HUES64 (cell line): Measurements from ENCODE around the gene HCFC1R1.

Experiments used
- H3K27ac ChIP-seq: 2 replicates; pipeline ENCODE4 v1.7.0; 2013; ENCODE audit warnings: low read depth, low read length, inconsistent platforms
- H3K27me3 ChIP-seq: 2 replicates; pipeline ENCODE4 v1.6.1; 2013; ENCODE audit warnings: mild to moderate bottlenecking, low read length; ENCODE audit not compliant: insufficient read depth
- H3K36me3 ChIP-seq: 2 replicates; pipeline ENCODE4 v1.6.1; 2013; ENCODE audit warnings: mild to moderate bottlenecking, low read length; ENCODE audit not compliant: insufficient read depth
- H3K4me1 ChIP-seq: 2 replicates; pipeline ENCODE4 v1.6.1; 2013; ENCODE audit warnings: mild to moderate bottlenecking, low read length, moderate library complexity; ENCODE audit not compliant: insufficient read depth
- H3K4me3 ChIP-seq: 2 replicates; pipeline ENCODE4 v1.5.1; 2013; ENCODE audit warnings: mild to moderate bottlenecking, low read length, moderate library complexity
- H3K9ac ChIP-seq: 2 replicates; pipeline ENCODE4 v1.6.1; 2013; ENCODE audit warnings: mild to moderate bottlenecking, low read depth, low read length
- H3K9me3 ChIP-seq: 2 replicates; pipeline ENCODE4 v1.6.1; 2013; ENCODE audit warnings: low read depth, low read length; ENCODE audit not compliant: insufficient read depth
- WGBS: fragments of 150-250, 120-280 bp; methylation state at CpG from one replicate; pipeline ENCODE4 v1.1.7; 2013; ENCODE audit warnings: missing lambda C conversion rate; 5-methylcytosine and 5-hydroxymethylcytosine counted together

Gene HCFC1R1

GRCh38 chr16:3022684-3023414 is 893 bp downstream of the HCFC1R1 start:
- peak overlapping the region; percentile 100 for H3K27ac ChIP-seq
- H3K4me3 ChIP-seq, result peak overlapping the region; percentile 78
- H3K27me3 ChIP-seq, result no peaks in the 10 kb centered on the region
- H3K4me1 ChIP-seq, result peaks cover 18% of the 10 kb centered on the region
- H3K9ac ChIP-seq, result peak overlapping the region; percentile 92
- peaks cover 17% of the 10 kb centered on the region for H3K36me3 ChIP-seq
- H3K9me3 ChIP-seq, result no peaks in the 10 kb centered on the region
- WGBS, result 28% methylated on average over 8 of the region's 8 CpGs

- Histone ChIP-seq H3K27ac (peak overlapping the region; percentile 100), H3K27me3 (no peaks in the 10 kb centered on the region), H3K4me1 (peaks cover 14% of the 10 kb centered on the region), H3K9me3 (no peaks in the 10 kb centered on the region), H3K9ac (peak overlapping the region; percentile 92), H3K36me3 (peaks cover 17% of the 10 kb centered on the region), H3K4me3 (peak overlapping the region; percentile 78)
- WGBS, result 3% methylated on average over 7 of the region's 8 CpGs
Measured at GRCh38 chr16:3022208-3022683, 1.5 kb downstream of the HCFC1R1 start.

GRCh38 chr16:3021449-3022207 is 2.1 kb downstream of the HCFC1R1 start:
- H3K9me3 ChIP-seq, result no peaks in the 10 kb centered on the region
- H3K36me3 ChIP-seq, result peaks cover 11% of the 10 kb centered on the region
- H3K4me1 ChIP-seq, result peaks cover 14% of the 10 kb centered on the region
- peak overlapping the region; percentile 78 for H3K4me3 ChIP-seq
- no peaks in the 10 kb centered on the region for H3K27me3 ChIP-seq
- peak overlapping the region; percentile 100 for H3K27ac ChIP-seq
- H3K9ac ChIP-seq, result peak overlapping the region; percentile 92
- WGBS, result 2% methylated on average over 25 of the region's 25 CpGs

GRCh38 chr16:3020604-3021448 is 2.9 kb downstream of the HCFC1R1 start:
- Histone ChIP-seq H3K27me3 (no peaks in the 10 kb centered on the region), H3K9ac (peak overlapping the region; percentile 92), H3K36me3 (peaks cover 9% of the 10 kb centered on the region), H3K4me1 (peaks cover 18% of the 10 kb centered on the region), H3K27ac (peak overlapping the region; percentile 100), H3K4me3 (peak overlapping the region; percentile 78), H3K9me3 (no peaks in the 10 kb centered on the region)
- under 1% methylated on average over 56 of the region's 57 CpGs for WGBS

- peak within 1 kb of the TSS; percentile 92 for H3K9ac ChIP-seq
- H3K4me1 ChIP-seq, result peaks cover 18% of the 10 kb centered on the region
- H3K36me3 ChIP-seq, result peaks cover 11% of the 10 kb centered on the region
- under 1% methylated on average over 49 of the region's 49 CpGs for WGBS
- no peaks in the 10 kb centered on the region for H3K27me3 ChIP-seq
- H3K4me3 ChIP-seq, result peak within 1 kb of the TSS; percentile 78
- H3K27ac ChIP-seq, result peak within 1 kb of the TSS; percentile 100
- H3K9me3 ChIP-seq, result no peaks in the 10 kb centered on the region
Measured at GRCh38 chr16:3020247-3020603, 3.5 kb downstream of the HCFC1R1 start, which contains the start of gene TNFRSF12A. Gene TNFRSF12A (plus strand): TSS chr16:3020368. CDS start chr16:3020398, 30 bp downstream.

GRCh38 chr16:3019594-3020246 is 4.0 kb downstream of the HCFC1R1 start:
- Histone ChIP-seq H3K27ac (peak overlapping the region; percentile 61), H3K4me1 (peaks cover 18% of the 10 kb centered on the region), H3K27me3 (no peaks in the 10 kb centered on the region), H3K36me3 (peaks cover 16% of the 10 kb centered on the region), H3K9ac (peak overlapping the region; percentile 44; the same call in 1 of the 2 replicates), H3K9me3 (no peaks in the 10 kb centered on the region), H3K4me3 (peak overlapping the region; percentile 78)
- 44% methylated on average over 39 of the region's 40 CpGs for WGBS

- peaks cover 29% of the 10 kb centered on the region for H3K4me1 ChIP-seq
- H3K9ac ChIP-seq, result peak within 1 kb of the TSS; percentile 98
- H3K9me3 ChIP-seq, result no peaks in the 10 kb centered on the region
- H3K4me3 ChIP-seq, result peak within 1 kb of the TSS; percentile 97
- peak within 1 kb of the TSS; percentile 99 for H3K27ac ChIP-seq
- 2% methylated on average over 51 of the region's 52 CpGs for WGBS
- peaks cover 8% of the 10 kb centered on the region; the same call in 1 of the 2 replicates for H3K27me3 ChIP-seq
- H3K36me3 ChIP-seq, result peaks cover 21% of the 10 kb centered on the region
Measured at GRCh38 chr16:3017794-3018506, 5.8 kb downstream of the HCFC1R1 start, which contains the start of gene CLDN6. Gene CLDN6 (minus strand): TSS chr16:3018183. CDS start chr16:3016021, 2,162 bp downstream.

GRCh38 chr16:3017344-3017743 is 6.4 kb downstream of the HCFC1R1 start:
- Histone ChIP-seq H3K4me1 (peaks cover 25% of the 10 kb centered on the region), H3K27me3 (peaks cover 9% of the 10 kb centered on the region; the same call in 1 of the 2 replicates), H3K4me3 (peak overlapping the region; percentile 97), H3K27ac (peak overlapping the region; percentile 99), H3K36me3 (peaks cover 21% of the 10 kb centered on the region), H3K9ac (peak overlapping the region; percentile 98), H3K9me3 (no peaks in the 10 kb centered on the region)
- under 1% methylated on average over 20 of the region's 20 CpGs for WGBS

- peaks cover 18% of the 10 kb centered on the region for H3K27me3 ChIP-seq
- H3K4me1 ChIP-seq, result peaks cover 28% of the 10 kb centered on the region
- peak overlapping the region; percentile 24; the same call in 1 of the 2 replicates for H3K27ac ChIP-seq
- H3K9ac ChIP-seq, result no peak overlapping the region
- H3K36me3 ChIP-seq, result peaks cover 21% of the 10 kb centered on the region
- WGBS, result 85% methylated on average over 13 of the region's 13 CpGs
- peak overlapping the region; percentile 29 for H3K4me3 ChIP-seq
- H3K9me3 ChIP-seq, result no peaks in the 10 kb centered on the region
Measured at GRCh38 chr16:3015865-3016521, 7.7 kb downstream of the HCFC1R1 start.
